ENCODE results near the gene FSTL5. TPM values are rescaled to one million over a fixed set of nuclear protein-coding genes. Genes with fewer than 3 reads are reported as not detected.

FSTL5 gene
- total RNA-seq, 1 experiment from 2014 or later = 0.55 TPM

GRCh38 chr4:162101337-162101736 is 62.5 kb downstream of the FSTL5 start (continued):
- TF ChIP-seq PRDM15 (CRISPR knock-in tag; IDR thresholded peaks at IDR 0.05) (no peak), MYBL2 (CRISPR knock-in tag; IDR thresholded peaks at IDR 0.05) (no peak), CBFB (CRISPR knock-in tag; IDR thresholded peaks at IDR 0.05; ENCODE audit: low read depth) (no peak), AR (CRISPR knock-in tag; IDR thresholded peaks at IDR 0.05) (no peak), SOX15 (CRISPR knock-in tag; IDR thresholded peaks at IDR 0.05) (no peak), STAT6 (CRISPR knock-in tag; conservative IDR thresholded peaks at IDR 0.05; ENCODE audit: low read depth) (no peak)

- Mint-ChIP-seq H3K4me1 (peaks cover 4% of the 10 kb centered on the region; the same call in 1 of the 2 replicates), H3K9me3 (peaks cover 5% of the 10 kb centered on the region; the same call in 1 of the 2 replicates), H3K27me3 (ENCODE audit: low read depth) (no peaks in the 10 kb centered on the region), H3K4me3 (no peak overlapping the region), H3K27ac (no peak overlapping the region), H3K36me3 (no peaks in the 10 kb centered on the region)
- POLR2A ChIA-PET = no interaction called here
- CTCF ChIA-PET = interaction anchor here (1.1 kb wide), 1 partner anchor 12 kb away, joined by 3 read pairs; no protein-coding TSS in a partner anchor
- DNase-seq (ENCODE audit: low spot score) = no peak
- no peak for ATAC-seq
- TF ChIP-seq ZMAT4 (CRISPR knock-in tag; IDR thresholded peaks at IDR 0.05) (no peak), HMGXB4 (CRISPR knock-in tag; IDR thresholded peaks at IDR 0.05) (no peak), ZNF317 (CRISPR knock-in tag; IDR thresholded peaks at IDR 0.05; ENCODE audit: borderline replicate concordance, low read depth) (no peak), ZNF532 (CRISPR knock-in tag; IDR thresholded peaks at IDR 0.05; ENCODE audit: borderline replicate concordance) (no peak), SMAD3 (CRISPR knock-in tag; IDR thresholded peaks at IDR 0.05; ENCODE audit: borderline replicate concordance) (no peak), MLX (CRISPR knock-in tag; IDR thresholded peaks at IDR 0.05) (no peak), GABPB1 (CRISPR knock-in tag; IDR thresholded peaks at IDR 0.05) (no peak), TEAD4 (CRISPR knock-in tag; IDR thresholded peaks at IDR 0.05) (no peak), PRDM15 (CRISPR knock-in tag; IDR thresholded peaks at IDR 0.05) (no peak), ELF4 (CRISPR knock-in tag; IDR thresholded peaks at IDR 0.05; ENCODE audit: low read depth) (no peak)
These were observed 88.1 kb downstream of the FSTL5 start for GRCh38 chr4:162075726-162076125.
